ENCODE results near the gene ARSH.

GRCh38 chrX:3037218-3037617 is 30.9 kb downstream of the ARSH start:
- TF ChIP-seq CTCF (IDR thresholded peaks at IDR 0.05) (no peak), POLR2A (IDR thresholded peaks at IDR 0.05) (no peak), POLR2AphosphoS5 (IDR thresholded peaks at IDR 0.05) (no peak)

All from stomach (tissue), 4 donors.